A549 (cell line): ENCODE data around the gene CUL2. TPM values are rescaled to one million over a fixed set of nuclear protein-coding genes. Genes with fewer than 3 reads are reported as not detected.

Source experiments
- ATAC-seq, 2 experiments: fragments of 200-7000 bp in 1 of 2; fragments of >200 bp in 1 of 2; cut with Nextera tagmentation in 1 of 2; cut with Tn5 transposase in 1 of 2; 3 replicates each; pipeline versions ENCODE4 v1.8.0 to v1.9.1; 2018 to 2020; ENCODE audit warnings: mild to moderate bottlenecking in 1 of 2, moderate library complexity in 1 of 2
- CTCF ChIA-PET: fragments of 300-600 bp; sonication (Branson Sonifier 250); formaldehyde crosslinking; extraction: SDS; loops from one replicate; lab custom pipeline; 2021; ENCODE audit warnings: antibody characterized with exemption, inconsistent platforms; lab: Yijun Ruan, JAX
- POLR2A ChIA-PET: fragments of 350-600 bp; formaldehyde crosslinking; extraction: SDS; loops from one replicate; lab custom pipeline; 2021; ENCODE audit warnings: antibody characterized with exemption, inconsistent platforms; lab: Yijun Ruan, JAX
- DNase-seq, 2 experiments: peaks; one replicate each; pipeline versions ENCODE4 v3.0.0 to v3.0.0-alpha.2; 2011 to 2016; ENCODE audit warnings: low read depth in 1 of 2, low spot score in 1 of 2
- FAIRE-seq: peaks from 2 replicates; lab custom pipeline; 2011; peaks lifted over from hg19 to GRCh38; lab: Jason Lieb, UNC
- H3K27ac ChIP-seq, 2 experiments: fragments of >200 bp; sonication (Bioruptor Twin); formaldehyde crosslinking; 3 replicates each; pipeline ENCODE4 v1.5.1; 2016 to 2017
- H3K4me1 ChIP-seq: fragments of >200 bp; sonication (Bioruptor Twin); formaldehyde crosslinking; 3 replicates; pipeline ENCODE4 v1.6.1; 2016
- H3K4me2 ChIP-seq: fragments of >200 bp; sonication (Bioruptor Twin); formaldehyde crosslinking; 3 replicates; pipeline ENCODE4 v1.6.1; 2016
- H3K4me3 ChIP-seq: fragments of >200 bp; sonication (Bioruptor Twin); formaldehyde crosslinking; 3 replicates; pipeline ENCODE4 v1.5.1; 2016
- H3K9me3 ChIP-seq: fragments of >200 bp; sonication (Bioruptor Twin); formaldehyde crosslinking; 3 replicates; pipeline ENCODE4 v1.6.1; 2016
- BCL3 ChIP-seq: fragments of >200 bp; sonication (Bioruptor Twin); formaldehyde crosslinking; IDR thresholded peaks from 3 replicates; pipeline ENCODE4 v1.6.1; 2016
- BHLHE40 ChIP-seq: IDR thresholded peaks from 2 replicates; pipeline ENCODE4 v1.6.1; 2012; ENCODE audit warnings: low read depth, low read length, inconsistent platforms
- CBX2 ChIP-seq: fragments of 200-600 bp; sonication (generic); IDR thresholded peaks from 2 replicates; pipeline ENCODE4 v1.6.1; 2016; ENCODE audit warnings: low read depth, mild to moderate bottlenecking, borderline replicate concordance
- CHD2 ChIP-seq: fragments of 150-350 bp; IDR thresholded peaks from 2 replicates; pipeline ENCODE4 v1.6.1; 2014; ENCODE audit warnings: low read length; ENCODE audit not compliant: partially characterized antibody
- E2F6 ChIP-seq: IDR thresholded peaks from 2 replicates; pipeline ENCODE4 v1.6.1; 2012; ENCODE audit warnings: low read depth, borderline replicate concordance
- ELK1 ChIP-seq: fragments of 150-350 bp; IDR thresholded peaks from 2 replicates; pipeline ENCODE4 v1.6.1; 2014; ENCODE audit warnings: low read depth, mild to moderate bottlenecking, low read length
- HES2 ChIP-seq: fragments of >200 bp; sonication (Bioruptor Twin); formaldehyde crosslinking; IDR thresholded peaks from 2 replicates; pipeline ENCODE4 v1.6.1; 2016
- HOXA7 ChIP-seq: fragments of 250-450 bp; sonication (Bioruptor Pico); IDR thresholded peaks from 2 replicates; pipeline ENCODE4 v1.5.0; 2020; ENCODE audit warnings: mild to moderate bottlenecking, moderate library complexity
- HOXB5 ChIP-seq: fragments of 250-450 bp; sonication (Bioruptor Pico); IDR thresholded peaks from 2 replicates; pipeline ENCODE4 v1.5.0; 2020; ENCODE audit warnings: mild to moderate bottlenecking, moderate library complexity
- JUNB ChIP-seq: fragments of >200 bp; sonication (Bioruptor Twin); formaldehyde crosslinking; IDR thresholded peaks from 2 replicates; pipeline ENCODE4 v1.6.1; 2016
- MAX ChIP-seq: IDR thresholded peaks from 2 replicates; pipeline ENCODE4 v1.6.1; 2012
- MAZ ChIP-seq: fragments of 150-350 bp; IDR thresholded peaks from 2 replicates; pipeline ENCODE4 v1.6.1; 2014; ENCODE audit warnings: antibody characterized with exemption, low read depth, low read length, borderline replicate concordance
- MYC ChIP-seq: IDR thresholded peaks from 2 replicates; pipeline ENCODE4 v1.6.1; 2012; ENCODE audit warnings: mild to moderate bottlenecking, inconsistent platforms, low read length, improper control_type of control experiment, borderline replicate concordance
- NFE2L2 ChIP-seq: fragments of 150-350 bp; conservative IDR thresholded peaks from 2 replicates; pipeline ENCODE4 v1.6.1; 2014; ENCODE audit warnings: low read length
- NR3C1 ChIP-seq: fragments of >200 bp; sonication (Bioruptor Twin); formaldehyde crosslinking; IDR thresholded peaks from 3 replicates; pipeline ENCODE4 v1.6.1; 2017
- PBX3 ChIP-seq: IDR thresholded peaks from 2 replicates; pipeline ENCODE4 v1.6.1; 2012
- POLR2A ChIP-seq: IDR thresholded peaks from 2 replicates; pipeline ENCODE4 v1.6.1; 2012; ENCODE audit warnings: mild to moderate bottlenecking, low read length
- POLR2AphosphoS2 ChIP-seq: conservative IDR thresholded peaks from 2 replicates; pipeline ENCODE4 v1.6.1; 2012; ENCODE audit warnings: low read length, improper control_type of control experiment, inconsistent platforms
- RAD21 ChIP-seq, 2 experiments: fragments of >200 bp in 1 of 2; sonication (Bioruptor Twin) in 1 of 2; formaldehyde crosslinking in 1 of 2; IDR thresholded peaks in 1 of 2; conservative IDR thresholded peaks in 1 of 2; 2 replicates in 1 of 2; 3 replicates in 1 of 2; pipeline ENCODE4 v1.6.1; 2012 to 2018; ENCODE audit warnings: inconsistent platforms in 1 of 2
- REST ChIP-seq: fragments of 200-600 bp; sonication (generic); IDR thresholded peaks from 2 replicates; pipeline ENCODE4 v1.6.1; 2016; ENCODE audit warnings: antibody characterized with exemption, mild to moderate bottlenecking, moderate library complexity
- RNF2 ChIP-seq: fragments of 200-600 bp; sonication (generic); IDR thresholded peaks from 2 replicates; pipeline ENCODE4 v1.6.1; 2016; ENCODE audit warnings: low read depth, mild to moderate bottlenecking, antibody characterized with exemption, moderate library complexity, borderline replicate concordance
- ZFP36 ChIP-seq: fragments of 450-650 bp; IDR thresholded peaks from 2 replicates; pipeline ENCODE4 v1.6.1; 2014; ENCODE audit warnings: borderline replicate concordance; ENCODE audit not compliant: partially characterized antibody
- ZNF302 ChIP-seq: fragments of 250-450 bp; sonication (Bioruptor Pico); IDR thresholded peaks from 2 replicates; pipeline ENCODE4 v1.9.0; 2021; ENCODE audit warnings: inconsistent platforms, mild to moderate bottlenecking, moderate library complexity
- WGBS: methylation state at CpG from one replicate; pipeline ENCODE4 v1.1.6; 2017; ENCODE audit errors: missing lambda C conversion rate; 5-methylcytosine and 5-hydroxymethylcytosine counted together
- polyA plus RNA-seq, 4 experiments: library from polyadenylated mRNA; depleted of rRNA in 3 of 4; stranded (reverse); fragments of >200 nt; fragmentation: RNase III in 1 of 4; extraction: RNeasy Plus Mini Kit Qiagen cat#74134 plus additional on column Dnase treatment in 1 of 4; gene quantifications; 2 replicates in 3 of 4; 3 replicates in 1 of 4; pipeline ENCODE4 v1.2.3, GENCODE V29; 2011 to 2017

CUL2 gene
- polyA plus RNA-seq, 2 of the 4 experiments (the other 2 are of a cell fraction), result 26.8 to 35.1 TPM

GRCh38 chr10:34988397-34989067 lies 101.6 kb downstream of the CUL2 start:
- Histone ChIP-seq H3K27ac (no peak overlapping the region), H3K4me3 (no peak overlapping the region)
- FAIRE-seq, result no peak

GRCh38 chr10:34985823-34986222 lies 104.3 kb downstream of the CUL2 start:
- Histone ChIP-seq H3K27ac (no peak overlapping the region), H3K9me3 (peaks cover 29% of the 10 kb centered on the region), H3K4me1 (no peaks in the 10 kb centered on the region), H3K4me2 (no peak overlapping the region), H3K4me3 (no peak overlapping the region)
- FAIRE-seq (no peak), ATAC-seq (peak in 1 of 2 experiments; percentile 82; a peak in 3 of 6 replicates), DNase-seq (peak in 1 of 2 experiments; percentile 45)
- WGBS, result 31% methylated on average over 2 of the region's 2 CpGs
- no peak for TF ChIP-seq MYC
- peak; percentile 19 to 57; a peak in 2 of 5 replicates for TF ChIP-seq RAD21 (conservative IDR thresholded peaks at IDR 0.05 in 1 of 2, IDR thresholded peaks at IDR 0.05 in 1 of 2)
- ChIA-PET CTCF (interaction anchor here (0.6 to 2.0 kb wide), 5 partner anchors 9 to 320 kb away, joined by 3 to 13 read pairs (median 3); no protein-coding TSS in a partner anchor), POLR2A (no interaction called here)

More at GRCh38 chr10:34988397-34989067, 101.6 kb downstream of the CUL2 start:
- ATAC-seq (no peak), DNase-seq (no peak)
- CTCF ChIA-PET, result interaction anchor here (0.6 to 0.9 kb wide), 2 partner anchors 28 to 845 kb away, joined by 3 to 4 read pairs; no protein-coding TSS in a partner anchor
- Histone ChIP-seq H3K9me3 (peaks cover 24% of the 10 kb centered on the region), H3K4me2 (no peak overlapping the region), H3K4me1 (peaks cover 10% of the 10 kb centered on the region)
- POLR2A ChIA-PET, result no interaction called here
- no peak for TF ChIP-seq PBX3
- no peak for TF ChIP-seq POLR2AphosphoS2
- TF ChIP-seq MAX, result no peak
- TF ChIP-seq CHD2, result no peak
- no peak for TF ChIP-seq POLR2A
- TF ChIP-seq ZNF302 (CRISPR knock-in tag), result no peak
- TF ChIP-seq NR3C1, result no peak
- TF ChIP-seq RNF2, result no peak
- TF ChIP-seq HES2, result no peak
- TF ChIP-seq CBX2, result no peak
- no peak for TF ChIP-seq MAZ
- TF ChIP-seq E2F6, result no peak
- no peak for TF ChIP-seq HOXB5
- no peak for TF ChIP-seq JUNB
- TF ChIP-seq BHLHE40, result no peak
- no peak for TF ChIP-seq BCL3
- TF ChIP-seq HOXA7 (CRISPR knock-in tag), result no peak
- 86% methylated on average over 8 of the region's 8 CpGs for WGBS

GRCh38 chr10:34985146-34985545 lies 105.0 kb downstream of the CUL2 start:
- ATAC-seq, result no peak
- TF ChIP-seq ZFP36, result no peak
- no peak for TF ChIP-seq REST
- TF ChIP-seq CHD2, result no peak
- TF ChIP-seq JUNB, result no peak
- TF ChIP-seq POLR2A, result no peak
- TF ChIP-seq BCL3, result no peak
- no peak for TF ChIP-seq ELK1
- TF ChIP-seq NFE2L2, result no peak

More at GRCh38 chr10:34985146-34985545, 105.0 kb downstream of the CUL2 start:
- ChIA-PET POLR2A (no interaction called here), CTCF (interaction anchor here (1.4 to 2.0 kb wide), 2 partner anchors 9 to 12 kb away, joined by 3 to 13 read pairs; no protein-coding TSS in a partner anchor)
- FAIRE-seq, result no peak
- Histone ChIP-seq H3K9me3 (peaks cover 29% of the 10 kb centered on the region), H3K4me2 (no peak overlapping the region), H3K4me1 (no peaks in the 10 kb centered on the region), H3K27ac (no peak overlapping the region), H3K4me3 (no peak overlapping the region)
- DNase-seq, result no peak
- WGBS, result 96% methylated on average over 2 of the region's 2 CpGs
